ENCODE results near the gene DGKI.

DGKI gene

DNA sequence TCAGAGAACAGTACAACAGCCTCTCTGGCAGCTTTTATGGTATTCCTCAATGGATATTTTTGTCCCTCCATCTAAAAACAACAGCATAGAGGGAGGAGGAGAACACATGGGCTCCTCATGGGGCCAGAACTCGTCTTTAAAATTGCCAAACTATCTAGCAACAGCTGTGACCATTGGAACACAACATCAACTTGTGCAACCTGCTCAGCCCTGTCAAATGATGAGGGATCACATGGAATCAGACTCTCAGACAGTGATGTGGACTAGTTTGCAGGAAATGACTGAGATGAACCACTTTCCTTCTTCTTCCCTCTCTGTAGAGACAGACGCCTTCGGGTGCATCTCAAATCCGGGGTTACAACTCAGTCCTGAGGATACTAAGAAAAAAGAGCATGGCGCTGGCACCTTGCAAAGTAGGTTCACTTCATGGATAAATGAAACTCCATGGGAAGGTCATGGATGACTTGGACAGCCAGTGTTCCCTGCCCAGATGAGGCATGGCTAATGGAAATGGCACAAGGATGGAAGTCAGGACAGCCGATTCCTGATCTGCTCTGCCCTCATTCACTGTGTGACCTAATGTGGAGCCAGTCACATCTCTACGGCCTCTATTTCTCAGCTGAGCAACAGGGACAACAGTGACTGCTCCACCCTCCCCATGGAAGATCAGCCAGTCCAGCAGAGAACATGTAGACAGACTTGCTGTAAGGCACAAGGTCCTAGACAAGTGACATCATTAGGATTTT lies 24.6 kb upstream of the DGKI start:
- DNase-seq (ENCODE audit: low read depth, low spot score) = no peak

DNA sequence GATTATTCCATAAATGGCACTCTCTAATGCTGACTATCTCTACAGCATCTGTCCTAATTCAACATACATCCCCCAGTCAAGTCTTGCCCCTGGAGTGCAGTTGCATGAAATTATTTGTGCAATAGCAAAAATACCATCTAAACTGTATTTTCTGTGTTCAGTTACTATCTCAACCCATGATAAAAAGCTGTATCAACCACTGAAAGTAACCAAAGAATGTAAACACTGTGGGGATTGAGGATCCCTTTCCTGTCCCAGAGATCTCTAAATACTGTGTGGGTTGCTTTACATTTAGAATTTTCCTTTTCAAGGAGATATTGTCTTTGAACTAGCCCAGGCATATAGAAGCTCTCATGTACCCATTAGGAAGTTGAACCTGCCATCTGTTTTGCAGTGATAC lies 23.9 kb upstream of the DGKI start:
- DNase-seq (ENCODE audit: low read depth, low spot score) = no peak

DNA sequence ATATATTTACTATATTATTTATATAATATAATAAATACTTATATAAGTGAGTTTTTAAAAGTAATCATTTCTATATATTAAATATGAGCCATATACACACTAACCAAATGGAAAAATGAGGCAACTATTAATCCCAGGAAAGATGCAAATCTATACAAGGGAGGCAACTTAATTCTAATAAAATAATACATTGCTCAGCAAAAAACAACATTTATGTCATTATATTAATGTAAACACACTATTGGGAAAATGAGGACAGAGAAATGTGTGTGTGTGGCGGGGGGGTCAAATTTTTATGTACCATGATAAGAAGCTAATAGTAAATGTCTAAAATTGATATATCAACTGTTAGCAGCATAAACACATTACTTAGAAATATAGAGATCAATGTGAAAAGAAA lies 23.3 kb upstream of the DGKI start:
- no peak for DNase-seq (ENCODE audit: low read depth, low spot score)

DNA sequence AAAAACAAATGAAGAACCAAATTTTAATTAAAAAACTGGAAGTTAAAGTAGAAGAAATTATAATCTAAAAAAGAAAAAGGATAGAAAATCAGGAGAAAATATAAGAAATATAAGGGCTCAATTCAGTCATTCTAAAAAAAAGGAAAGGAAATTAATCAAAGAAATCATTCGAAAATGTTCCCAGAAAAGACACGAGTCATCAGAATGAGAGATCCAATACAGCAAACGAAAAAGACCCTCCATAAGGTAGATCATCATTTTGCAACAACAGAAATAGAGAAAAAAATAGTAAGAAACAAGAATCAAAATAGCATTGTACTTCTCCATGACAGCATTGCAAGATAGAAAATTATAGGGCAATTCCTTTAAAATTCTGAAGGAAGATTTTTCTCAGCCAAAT lies 22.5 kb upstream of the DGKI start:
- DNase-seq (ENCODE audit: low read depth, low spot score) = no peak

DNA sequence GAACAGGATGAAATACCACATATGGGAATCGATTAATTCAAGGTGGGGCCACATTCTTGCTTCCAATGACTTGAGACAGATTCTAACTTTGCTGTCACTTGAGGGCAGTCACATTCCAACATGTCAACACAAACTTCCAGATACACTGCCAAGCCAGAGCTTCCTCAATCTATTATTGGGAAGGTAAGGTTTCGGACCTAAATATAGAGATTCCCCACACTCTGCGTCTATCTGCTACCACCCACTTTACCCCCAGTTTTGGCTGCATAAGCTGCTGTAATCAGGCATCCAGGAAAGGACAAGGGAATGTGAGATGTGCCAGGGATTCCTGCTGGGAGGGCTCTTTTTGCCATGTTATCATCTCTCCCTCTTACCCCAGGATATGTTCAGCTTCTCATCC lies 20.5 kb upstream of the DGKI start:
- no peak for DNase-seq (ENCODE audit: low read depth, low spot score)

DNA sequence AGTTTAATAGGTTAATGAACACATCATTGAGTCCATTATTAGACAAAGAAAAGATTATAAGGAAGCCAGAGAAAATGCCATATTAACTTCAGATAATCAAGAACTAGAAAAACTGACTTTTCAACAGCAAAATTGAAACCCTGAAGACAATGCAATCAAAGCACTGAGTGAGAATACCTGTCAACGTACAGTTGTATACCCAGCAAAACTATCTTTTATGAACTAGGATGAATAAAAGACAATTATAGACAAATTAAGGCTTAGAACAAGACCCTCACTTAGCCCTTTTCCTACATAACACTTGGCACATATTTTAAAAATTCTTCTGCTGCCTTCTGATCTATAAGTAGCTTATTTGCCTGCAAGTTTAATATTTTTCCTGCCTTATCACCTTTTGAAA lies 19.0 kb upstream of the DGKI start:
- DNase-seq (ENCODE audit: low read depth, low spot score) = no peak

DNA sequence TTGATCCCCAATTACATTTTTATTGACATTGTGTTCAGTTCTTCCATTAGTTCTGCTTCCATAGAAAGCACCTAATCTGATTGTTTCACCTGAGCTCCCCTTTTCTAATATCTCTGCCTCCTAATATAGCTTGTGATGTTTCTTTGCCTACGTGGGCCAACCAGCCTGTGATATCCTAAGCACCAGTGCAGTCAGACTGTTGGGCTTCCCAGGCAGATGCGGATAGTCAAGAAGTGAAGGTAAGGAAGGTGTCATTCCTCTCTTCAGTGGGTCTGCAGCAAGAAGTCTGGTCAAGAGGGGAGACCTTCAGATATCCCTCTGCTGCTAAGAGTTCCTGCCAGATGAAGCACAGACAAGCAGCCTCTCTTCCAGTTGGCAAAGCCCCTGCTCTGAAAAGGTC lies 16.2 kb upstream of the DGKI start:
- no peak for DNase-seq (ENCODE audit: low read depth, low spot score)

DNA sequence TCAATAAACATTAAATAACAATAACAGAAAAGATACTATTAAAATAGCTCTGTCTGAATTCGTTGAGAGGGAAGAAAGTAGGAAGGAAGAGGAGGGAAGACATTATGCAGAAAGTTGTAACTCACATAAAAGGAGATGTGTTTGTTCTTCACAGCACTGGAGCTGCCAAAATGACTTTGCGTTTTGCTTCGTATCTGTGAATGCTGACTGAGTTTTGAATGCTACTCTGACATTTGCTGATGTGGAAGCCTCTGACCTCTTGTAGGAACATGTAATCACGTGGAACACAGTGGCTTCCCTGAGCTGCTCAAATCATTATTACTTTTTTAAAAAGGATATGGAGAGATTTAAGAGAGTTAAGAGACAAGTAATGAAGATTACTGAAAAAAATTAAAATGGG lies 15.6 kb upstream of the DGKI start:
- DNase-seq (ENCODE audit: low read depth, low spot score) = no peak

DNA sequence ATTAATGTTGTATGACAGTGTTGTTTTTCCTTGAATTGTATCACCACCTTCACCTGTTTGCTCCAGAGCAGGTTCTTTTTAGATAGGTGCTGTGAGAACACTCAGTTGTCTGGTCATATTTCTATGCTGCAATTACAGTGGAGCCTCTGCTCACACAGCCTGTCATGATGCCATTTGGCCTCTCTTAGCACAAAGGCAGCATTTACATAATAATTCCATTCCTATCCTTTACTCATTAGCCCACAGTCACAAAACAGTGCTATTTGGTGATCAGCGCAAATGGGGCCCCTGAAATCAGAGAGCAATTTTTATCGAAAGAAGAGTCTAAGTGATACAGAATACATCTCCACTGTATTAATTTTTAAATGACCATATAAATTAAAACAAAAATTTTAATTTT lies 13.8 kb upstream of the DGKI start:
- no peak for DNase-seq (ENCODE audit: low read depth, low spot score)

DNA sequence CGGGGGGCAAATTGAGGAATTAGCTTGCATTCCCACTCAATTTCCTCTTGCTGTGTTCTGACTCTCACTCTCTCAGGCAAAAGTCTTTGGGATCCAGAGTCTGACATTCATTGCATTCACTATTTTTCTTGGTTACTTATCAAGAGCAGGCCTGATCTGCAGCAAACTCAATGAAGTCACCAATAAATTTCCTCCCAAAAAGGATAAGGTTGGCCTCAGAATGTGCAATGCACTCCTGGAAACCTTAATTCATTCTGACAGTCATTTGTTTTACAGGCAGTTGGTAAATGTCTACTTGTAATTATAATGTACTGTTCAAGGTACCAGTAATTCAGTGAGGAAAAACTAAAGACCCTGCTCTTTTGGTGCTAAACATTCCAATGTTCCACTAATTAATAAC lies 6.3 kb upstream of the DGKI start:
- no peak for DNase-seq (ENCODE audit: low read depth, low spot score)

DNA sequence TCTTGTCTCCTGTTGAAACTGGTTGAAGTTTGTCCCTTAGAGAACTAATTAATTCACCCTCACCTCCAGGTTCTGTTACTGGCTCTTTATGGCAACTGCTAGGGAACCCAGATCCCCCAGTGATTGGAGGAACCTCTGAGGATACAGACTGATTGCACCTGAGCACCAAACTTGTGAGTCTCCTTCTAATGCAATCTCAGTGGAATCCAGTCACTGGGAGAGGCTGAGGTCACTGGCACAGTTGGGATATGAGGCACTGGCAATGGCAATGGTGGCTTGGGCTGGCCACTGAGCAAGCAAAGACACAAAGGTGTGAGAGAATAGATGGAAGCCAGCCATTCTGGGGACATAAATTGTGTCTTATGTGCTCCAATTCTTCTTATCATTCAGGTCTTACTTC lies 5.3 kb upstream of the DGKI start:
- DNase-seq (ENCODE audit: low read depth, low spot score) = no peak

DNA sequence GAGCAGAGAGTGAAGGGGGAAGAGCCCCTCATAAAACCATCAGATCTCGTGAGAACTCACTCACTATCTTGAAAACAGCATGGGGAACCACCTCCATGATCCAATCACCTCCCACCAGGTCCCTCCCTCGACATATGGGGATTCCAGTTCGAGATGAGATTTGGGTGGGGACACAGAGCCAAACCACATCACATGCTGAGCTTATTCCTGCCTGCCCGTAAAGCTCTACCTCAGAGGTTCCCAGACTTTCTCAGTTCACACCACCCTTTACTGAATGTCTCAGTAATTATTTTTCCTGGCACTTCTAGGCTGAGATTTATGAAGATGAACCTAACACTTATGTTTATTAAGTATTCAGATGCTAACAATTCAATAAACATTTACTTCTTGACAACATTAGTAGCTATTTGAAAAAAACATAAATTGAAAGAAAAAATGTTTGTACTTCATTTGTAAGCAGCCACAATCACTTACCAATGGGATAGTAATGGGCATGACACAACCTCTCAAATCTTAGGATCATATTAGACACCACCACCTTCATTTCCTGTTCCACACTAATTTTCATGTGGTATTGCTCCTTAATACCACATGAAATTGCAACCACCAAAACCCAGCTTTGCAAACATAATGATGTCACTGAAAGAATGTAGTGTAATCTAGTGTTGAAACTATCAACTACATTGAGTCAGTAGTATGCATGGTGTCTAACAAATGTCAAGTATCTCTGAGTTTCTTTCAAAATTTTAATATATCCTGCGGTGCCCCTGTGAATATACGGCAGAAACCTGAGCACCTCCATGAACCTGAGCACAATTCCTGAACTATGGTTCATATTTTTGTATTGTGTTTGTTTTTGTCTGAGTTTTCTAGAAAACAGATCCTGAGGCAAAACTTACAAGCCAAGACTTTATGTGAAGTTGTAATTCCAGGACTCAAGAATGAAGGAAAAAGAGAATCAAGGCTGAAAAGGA lies 4.5 kb upstream of the DGKI start:
- no peak for DNase-seq (ENCODE audit: low read depth, low spot score)

DNA sequence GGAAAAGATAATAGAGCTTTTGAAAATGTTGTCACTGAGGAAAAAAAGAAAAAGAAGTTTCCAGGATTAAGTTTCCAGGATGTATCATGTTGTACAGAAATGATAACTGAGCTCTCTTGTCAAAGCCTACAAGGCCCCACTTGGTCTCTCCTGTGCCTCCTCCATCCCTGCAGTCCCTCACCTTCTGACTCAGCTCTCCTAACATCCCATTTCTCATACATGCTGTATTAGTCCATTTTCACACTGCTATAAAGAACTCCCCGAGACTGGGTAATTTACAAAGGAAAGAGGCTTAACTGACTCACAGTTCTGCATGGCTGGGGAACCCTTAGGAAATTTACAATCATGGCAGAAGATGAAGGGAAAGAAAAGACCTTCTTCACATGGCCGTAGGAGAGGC lies 3.8 kb upstream of the DGKI start:
- no peak for DNase-seq (ENCODE audit: low read depth, low spot score)

DNA sequence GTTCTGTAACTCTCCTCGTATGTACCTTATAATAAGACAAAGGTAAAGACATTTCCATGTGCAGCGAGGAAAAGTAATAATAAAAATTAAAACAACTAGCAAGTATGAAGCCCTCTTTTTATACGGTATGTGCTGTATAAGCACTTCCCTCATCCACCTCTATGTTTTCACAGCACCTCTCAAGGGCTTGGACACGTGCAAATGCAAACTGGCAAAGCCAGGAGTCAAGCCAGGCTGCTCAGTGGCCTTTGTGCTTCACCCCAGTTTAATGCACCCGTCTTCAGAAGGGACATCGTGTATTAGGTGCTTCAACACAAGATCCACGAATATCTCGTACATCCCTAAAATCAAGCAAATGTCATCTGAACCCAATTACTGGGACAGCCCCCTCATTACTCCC lies 1.3 kb upstream of the DGKI start:
- DNase-seq (ENCODE audit: low read depth, low spot score) = no peak

DNA sequence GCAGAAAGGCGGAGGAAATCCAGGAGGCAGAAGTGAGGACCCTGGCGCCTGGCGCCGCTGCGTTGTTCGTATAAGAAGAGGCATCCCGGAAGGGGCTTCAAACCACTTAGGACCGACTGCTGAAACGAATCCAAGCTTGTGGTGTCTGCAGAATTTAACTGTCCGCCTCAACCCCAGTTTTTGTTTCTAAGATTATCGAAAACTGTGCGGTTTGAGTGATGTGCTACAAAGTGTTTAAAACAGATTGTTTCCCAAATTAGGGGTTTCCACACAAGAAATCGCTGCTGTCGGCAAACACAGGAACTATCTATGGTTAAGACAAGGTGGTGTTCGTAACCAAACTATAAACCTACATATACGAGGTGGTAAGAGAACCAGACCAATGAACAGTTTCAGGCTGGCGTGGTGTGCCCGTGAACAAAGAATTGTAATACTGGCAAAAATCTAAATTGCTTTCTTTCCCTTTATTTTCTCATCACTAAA lies 835 bp upstream of the DGKI start:
- DNase-seq (ENCODE audit: low read depth, low spot score) = no peak

DNA sequence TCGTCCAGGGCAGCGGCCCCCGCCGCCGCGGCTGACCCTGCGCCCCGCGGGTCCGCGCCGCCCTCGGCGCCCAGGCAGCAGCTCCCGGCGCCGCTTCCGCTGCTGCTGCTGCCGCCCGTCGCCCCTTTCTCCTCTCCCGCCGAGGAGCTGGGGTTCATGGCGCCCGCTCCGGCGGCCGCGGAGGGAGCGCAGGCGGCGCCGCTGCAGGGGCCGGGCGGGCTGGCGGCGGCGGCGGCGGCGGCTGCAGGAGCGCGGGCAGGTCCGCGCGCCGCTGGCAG lies 286 bp downstream of the DGKI start:
- DNase-seq (ENCODE audit: low read depth, low spot score) = no peak

DNA sequence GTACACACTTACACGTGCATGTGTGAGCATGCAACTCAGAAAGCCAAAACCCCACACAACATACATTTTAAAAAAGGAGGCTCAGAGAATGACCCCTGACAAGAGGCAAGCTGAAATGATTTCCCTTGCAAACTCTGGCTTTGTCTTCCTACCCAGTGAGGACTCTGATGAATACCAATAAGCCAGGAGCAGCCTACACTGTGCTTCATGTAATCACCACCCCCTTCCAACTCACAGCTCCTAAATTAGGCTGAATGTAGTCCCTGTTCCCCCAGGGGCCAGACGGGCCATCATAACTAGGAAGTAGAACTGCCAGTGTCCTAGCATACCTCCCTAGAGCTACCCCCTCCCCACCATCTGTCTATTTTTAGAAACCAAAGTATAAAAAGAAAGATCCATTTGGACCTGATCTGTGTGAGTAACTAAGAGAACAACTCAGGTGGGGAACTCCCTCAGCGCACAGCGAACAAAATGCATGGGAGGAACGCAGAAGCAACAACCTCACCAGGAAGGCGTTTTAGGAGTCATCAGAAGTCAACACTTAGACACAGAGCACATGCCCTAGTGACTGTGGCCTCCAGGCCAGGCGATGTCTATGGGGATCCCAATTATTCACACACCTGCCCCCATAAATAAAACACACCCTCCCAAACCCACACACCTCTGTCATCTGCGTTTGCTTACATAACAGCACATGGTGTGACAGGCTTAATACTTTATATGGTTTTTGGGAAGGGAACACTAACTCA lies 1.9 kb downstream of the DGKI start:
- no peak for DNase-seq (ENCODE audit: low read depth, low spot score)

DNA sequence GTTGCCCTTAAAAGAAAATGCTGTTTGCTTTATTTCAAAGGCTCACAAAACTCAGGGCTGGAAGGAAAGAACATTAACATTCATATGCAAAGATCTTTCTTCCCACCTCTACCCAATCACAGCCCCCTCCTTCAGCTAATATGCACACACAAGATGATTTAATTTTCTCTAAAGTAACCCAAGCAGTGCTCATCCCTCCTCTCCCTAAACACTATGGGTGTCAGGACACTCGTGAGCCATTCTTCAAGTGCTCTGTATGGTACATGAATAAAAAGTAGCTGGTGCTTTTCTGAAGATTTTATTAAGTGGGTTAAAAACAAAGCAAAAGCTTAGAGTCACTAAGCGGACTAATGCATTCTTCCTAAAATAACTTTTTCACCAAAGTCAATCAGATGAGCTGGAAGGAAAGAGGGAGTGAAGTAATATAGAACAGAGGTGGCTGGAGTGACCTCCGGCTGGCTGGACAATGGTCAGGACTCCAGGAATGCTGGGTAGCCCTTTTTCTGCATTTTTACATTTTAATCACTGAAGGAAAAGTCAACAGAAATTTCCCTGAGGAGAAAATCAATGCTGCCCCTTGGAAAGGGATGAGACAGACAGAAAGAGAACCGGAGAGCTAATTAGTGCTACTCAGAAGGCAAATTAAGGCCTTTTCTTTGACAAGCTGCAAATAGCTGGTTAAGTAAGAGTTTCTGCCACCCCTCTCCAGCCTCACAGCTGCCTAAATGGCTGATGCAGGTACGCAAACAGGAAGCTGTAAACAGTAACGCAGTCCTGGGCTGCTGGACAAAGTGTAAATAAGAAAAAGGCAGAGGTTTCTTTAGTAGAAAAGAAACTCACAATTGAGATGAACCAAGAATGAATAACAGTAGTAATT lies 6.6 kb downstream of the DGKI start:
- DNase-seq (ENCODE audit: low read depth, low spot score) = no peak

DNA sequence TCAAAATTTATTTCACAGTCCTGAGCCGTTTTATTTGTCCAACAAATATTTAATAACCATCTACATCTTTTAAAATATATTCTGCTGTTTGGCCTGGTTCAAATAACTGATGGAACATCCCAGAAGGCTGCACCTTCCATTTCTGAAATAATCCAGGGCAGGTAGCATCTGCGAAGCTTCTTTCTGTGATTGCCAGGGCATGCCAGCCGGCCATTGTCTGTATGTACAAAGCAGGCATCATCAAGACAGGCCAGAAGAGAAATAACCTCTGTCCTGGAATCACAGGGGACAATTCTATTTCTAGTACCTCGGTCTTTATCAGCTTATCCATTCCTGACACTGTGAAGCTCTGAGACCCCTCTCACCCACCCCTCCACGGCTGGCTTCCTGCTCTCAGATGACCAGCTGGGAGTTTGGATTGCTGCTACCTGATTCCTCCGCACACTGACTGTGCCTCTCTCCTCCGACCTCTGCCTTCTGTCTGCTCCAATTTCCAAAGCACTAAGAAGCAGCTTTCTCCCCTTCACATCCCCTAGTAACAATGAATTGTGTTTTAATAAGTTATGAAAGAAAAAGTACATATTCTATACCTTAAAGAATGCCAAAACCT lies 8.0 kb downstream of the DGKI start:
- no peak for DNase-seq (ENCODE audit: low read depth, low spot score)

DNA sequence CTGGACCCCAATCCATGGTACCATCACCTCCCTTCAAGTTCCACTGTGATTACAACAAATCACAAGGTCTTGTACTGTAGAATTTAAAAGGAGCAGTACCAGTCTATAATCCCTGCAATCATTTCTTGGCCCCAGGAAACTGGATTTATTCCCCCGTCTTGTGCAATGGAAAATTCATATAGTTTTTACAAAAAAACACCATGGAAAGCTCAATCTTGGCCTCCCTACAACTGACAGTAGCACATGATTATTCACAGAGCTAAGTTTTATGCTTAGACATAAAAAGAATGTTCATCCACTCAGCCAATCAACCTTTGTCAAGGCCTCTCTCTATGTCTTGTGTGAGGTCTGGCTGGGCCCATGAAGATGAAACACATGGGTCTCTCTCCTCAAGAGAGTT lies 10.2 kb downstream of the DGKI start:
- no peak for DNase-seq (ENCODE audit: low read depth, low spot score)

DNA sequence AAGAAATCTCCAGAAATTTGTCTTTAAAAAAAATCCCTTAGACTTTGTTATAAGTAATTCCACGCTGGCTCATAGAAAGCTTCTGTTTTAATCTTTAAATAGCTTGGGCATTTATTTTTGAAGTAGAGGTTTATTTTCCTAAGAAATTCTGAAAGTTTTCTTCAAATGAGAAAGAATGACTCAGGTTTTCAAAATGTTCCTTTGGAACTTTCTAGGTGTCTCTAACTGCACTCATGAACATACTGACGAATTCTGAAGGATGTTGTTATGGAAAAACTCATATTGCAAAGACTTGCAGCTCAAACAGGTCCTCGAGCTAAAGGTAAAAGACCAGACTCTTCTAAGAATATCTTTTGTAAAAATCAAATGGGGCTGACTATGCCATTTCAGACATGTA lies 10.7 kb downstream of the DGKI start:
- no peak for DNase-seq (ENCODE audit: low read depth, low spot score)

Data from smooth muscle cell of the brain vasculature (primary cell).